Neuronal stem cell (in vitro differentiated cells): ENCODE results near the gene ATP11A.

Experiments
- DNase-seq: peaks from one replicate; pipeline ENCODE4 v3.0.0-alpha.2; 2013; ENCODE audit warnings: low spot score
- H2AFZ ChIP-seq: one replicate; pipeline ENCODE4 v1.6.1; 2013; ENCODE audit warnings: mild to moderate bottlenecking, low read length, inconsistent platforms
- H2AK5ac ChIP-seq: 2 replicates; pipeline ENCODE4 v1.6.1; 2013; ENCODE audit warnings: low read depth, mild to moderate bottlenecking, inconsistent platforms, low read length, moderate library complexity, mixed read lengths
- H2BK120ac ChIP-seq: 2 replicates; pipeline ENCODE4 v1.6.1; 2013; ENCODE audit warnings: low read depth, mild to moderate bottlenecking, inconsistent platforms, low read length, moderate library complexity, mixed read lengths
- H2BK12ac ChIP-seq: one replicate; pipeline ENCODE4 v1.6.1; 2013; ENCODE audit warnings: low read length, inconsistent platforms
- H2BK15ac ChIP-seq: 2 replicates; pipeline ENCODE4 v1.6.1; 2013; ENCODE audit warnings: mild to moderate bottlenecking, low read length, inconsistent platforms, mixed read lengths
- H2BK5ac ChIP-seq: one replicate; pipeline ENCODE4 v1.6.1; 2013; ENCODE audit warnings: inconsistent platforms, mild to moderate bottlenecking, low read length, moderate library complexity
- H3K14ac ChIP-seq: one replicate; pipeline ENCODE4 v1.6.1; 2013; ENCODE audit warnings: low read length, inconsistent platforms
- H3K18ac ChIP-seq: 2 replicates; pipeline ENCODE4 v1.6.1; 2013; ENCODE audit warnings: low read length, inconsistent platforms
- H3K23ac ChIP-seq: 2 replicates; pipeline ENCODE4 v1.6.1; 2013; ENCODE audit warnings: low read depth, mild to moderate bottlenecking, mixed read lengths, low read length, inconsistent platforms; ENCODE audit not compliant: poor library complexity
- H3K27ac ChIP-seq: replicated peaks from 3 replicates; pipeline ENCODE4 v1.5.1; 2013; ENCODE audit warnings: low read length, inconsistent platforms
- H3K27me3 ChIP-seq, 3 experiments: 2 replicates each; pipeline ENCODE4 v1.6.1; 2013; ENCODE audit warnings: low read length in 3 of 3, mild to moderate bottlenecking in 2 of 3, inconsistent platforms in 1 of 3, low read depth in 1 of 3, mixed read lengths in 1 of 3, moderate library complexity in 1 of 3; ENCODE audit not compliant: control insufficient read depth in 3 of 3, insufficient read depth in 3 of 3
- H3K36me3 ChIP-seq, 2 donors: replicated peaks in 1 of 2; 2 replicates each; pipeline ENCODE4 v1.6.1; 2013; ENCODE audit warnings: low read length in 2 of 2; ENCODE audit not compliant: control insufficient read depth in 2 of 2, insufficient read depth in 2 of 2
- H3K4ac ChIP-seq: 2 replicates; pipeline ENCODE4 v1.6.1; 2013; ENCODE audit warnings: inconsistent platforms, mild to moderate bottlenecking, low read length, moderate library complexity
- H3K4me1 ChIP-seq, 2 donors: 1 replicate in 1 of 2; 2 replicates in 1 of 2; pipeline ENCODE4 v1.6.1; 2013; ENCODE audit warnings: low read length in 2 of 2, low read depth in 1 of 2; ENCODE audit not compliant: control insufficient read depth in 2 of 2, insufficient read depth in 1 of 2
- H3K4me2 ChIP-seq: one replicate; pipeline ENCODE4 v1.6.1; 2013; ENCODE audit warnings: mild to moderate bottlenecking, low read length, inconsistent platforms; ENCODE audit not compliant: insufficient read depth, poor library complexity, severe bottlenecking
- H3K4me3 ChIP-seq, 2 donors: 2 replicates each; pipeline ENCODE4 v1.5.1; 2013; ENCODE audit warnings: low read length in 2 of 2, mild to moderate bottlenecking in 2 of 2, inconsistent platforms in 1 of 2, moderate library complexity in 1 of 2
- H3K79me1 ChIP-seq: one replicate; pipeline ENCODE4 v1.6.1; 2013; ENCODE audit warnings: low read depth, mild to moderate bottlenecking, inconsistent platforms, low read length, moderate library complexity
- H3K9ac ChIP-seq: one replicate; pipeline ENCODE4 v1.6.1; 2013; ENCODE audit warnings: mild to moderate bottlenecking, low read depth, low read length, inconsistent platforms; ENCODE audit not compliant: poor library complexity
- H3K9me3 ChIP-seq, 2 donors: replicated peaks in 1 of 2; 2 replicates each; pipeline versions ENCODE3 to v1.6.1; 2013; ENCODE audit warnings: low read length in 2 of 2, mild to moderate bottlenecking in 2 of 2, inconsistent platforms in 1 of 2, low read depth in 1 of 2, mixed read lengths in 1 of 2, moderate library complexity in 1 of 2; ENCODE audit not compliant: control insufficient read depth in 2 of 2, insufficient read depth in 1 of 2
- H4K8ac ChIP-seq: one replicate; pipeline ENCODE4 v1.6.1; 2013; ENCODE audit warnings: low read depth, mild to moderate bottlenecking, inconsistent platforms, low read length, moderate library complexity
- H4K91ac ChIP-seq: one replicate; pipeline ENCODE4 v1.6.1; 2013; ENCODE audit warnings: low read length, low read depth, mild to moderate bottlenecking, inconsistent platforms; ENCODE audit not compliant: poor library complexity
- WGBS, 2 donors: extraction: QIAGEN DNeasy Blood & Tissue Kit; methylation state at CpG; one replicate each; pipeline ENCODE4 v1.1.7; 2013; ENCODE audit warnings: missing lambda C conversion rate in 2 of 2, mixed read lengths in 1 of 2; ENCODE audit not compliant: insufficient read length in 2 of 2, insufficient replicate concordance in 1 of 2; ENCODE audit errors: extremely low coverage in 2 of 2; 5-methylcytosine and 5-hydroxymethylcytosine counted together

The ATP11A gene

DNA sequence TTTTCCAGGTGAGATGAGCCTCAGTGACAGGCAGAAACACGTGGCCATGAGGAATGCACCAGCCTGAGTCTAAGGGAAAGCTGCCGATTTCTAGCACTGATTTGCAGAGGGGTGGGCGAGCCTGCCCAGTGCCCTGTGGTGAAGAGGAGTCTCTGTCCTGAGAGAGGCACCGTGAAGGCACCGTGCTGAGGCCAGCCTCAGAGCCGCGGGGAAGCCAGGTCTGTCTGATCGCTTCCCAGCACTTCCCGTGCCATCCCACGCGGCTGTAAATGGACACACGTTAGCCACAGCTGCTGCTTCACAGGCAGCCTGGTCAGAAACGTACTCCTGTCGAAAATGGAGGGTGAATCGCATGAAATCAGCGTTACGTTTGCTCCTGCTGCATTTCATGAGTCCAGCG is 79.8 kb downstream of the ATP11A start:
- H2BK15ac ChIP-seq = no peak overlapping the region
- no peak overlapping the region for H3K4me2 ChIP-seq
- no peak overlapping the region for H3K4ac ChIP-seq
- H3K79me1 ChIP-seq = peaks cover 6% of the 10 kb centered on the region
- no peak overlapping the region for H3K14ac ChIP-seq
- peaks cover 0 to under 1% of the 10 kb centered on the region in 2 donors for H3K36me3 ChIP-seq
- no peak overlapping the region for H4K91ac ChIP-seq
- no peaks in the 10 kb centered on the region for H3K9me3 ChIP-seq
- peak overlapping the region; percentile 72 for H3K9ac ChIP-seq
- H2BK12ac ChIP-seq = peak overlapping the region; percentile 60
- H3K27me3 ChIP-seq = peaks cover 0 to 4% (median 0%) of the 10 kb centered on the region in 3 experiments
- H3K4me1 ChIP-seq = peaks cover 0 to 19% of the 10 kb centered on the region in 2 donors
- peak overlapping the region; percentile 65 for H2AK5ac ChIP-seq
- H4K8ac ChIP-seq = no peak overlapping the region
- no peak overlapping the region for H3K27ac ChIP-seq
- no peak overlapping the region for H2AFZ ChIP-seq
- peak overlapping the region; percentile 61 for H3K23ac ChIP-seq
- H2BK5ac ChIP-seq = peak overlapping the region; percentile 29
- H2BK120ac ChIP-seq = no peak overlapping the region
- no peak overlapping the region for H3K4me3 ChIP-seq
- no peak for DNase-seq
- no CpG with 5 or more reads among the region's 18 CpGs for WGBS, 2 donors
- H3K18ac ChIP-seq = peak overlapping the region; percentile 81

DNA sequence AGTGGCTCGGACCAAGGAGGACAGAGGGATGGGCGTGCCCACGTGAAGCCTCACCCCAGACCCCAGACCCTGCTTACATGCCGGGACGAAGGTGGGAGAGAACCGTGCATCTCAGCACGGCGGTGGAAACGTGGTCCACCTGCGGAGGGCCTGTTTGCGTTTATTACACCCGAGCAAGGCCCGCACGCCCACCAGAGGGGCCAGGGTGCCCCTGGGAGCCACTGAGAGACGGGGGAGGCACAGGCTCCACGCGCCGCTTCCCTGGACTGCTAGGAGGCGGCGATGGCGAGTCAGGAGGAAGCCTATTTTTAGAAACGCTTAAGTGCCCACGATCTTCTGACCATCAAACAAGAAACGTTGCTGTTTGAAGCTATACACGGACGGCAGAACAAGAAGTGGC is 80.7 kb downstream of the ATP11A start:
- Histone ChIP-seq H3K27me3 (peaks cover 0 to 4% (median 0%) of the 10 kb centered on the region in 3 experiments), H2BK15ac (no peak overlapping the region), H4K8ac (no peak overlapping the region), H3K14ac (peak overlapping the region; percentile 41), H4K91ac (no peak overlapping the region), H3K4ac (no peak overlapping the region), H3K9ac (peak overlapping the region; percentile 54), H3K27ac (no peak overlapping the region), H2AFZ (no peak overlapping the region), H3K79me1 (peaks cover 1% of the 10 kb centered on the region), H3K4me1 (peaks cover 0 to 24% of the 10 kb centered on the region in 2 donors), H2BK5ac (no peak overlapping the region), H3K18ac (peak overlapping the region; percentile 34), H3K36me3 (no peaks in the 10 kb centered on the region), H2BK12ac (no peak overlapping the region), H3K4me2 (no peak overlapping the region), H3K9me3 (no peaks in the 10 kb centered on the region), H2BK120ac (no peak overlapping the region), H3K4me3 (no peak overlapping the region), H3K23ac (peak overlapping the region; percentile 69), H2AK5ac (no peak overlapping the region)
- no CpG with 5 or more reads among the region's 26 CpGs for WGBS, 2 donors
- no peak for DNase-seq

DNA sequence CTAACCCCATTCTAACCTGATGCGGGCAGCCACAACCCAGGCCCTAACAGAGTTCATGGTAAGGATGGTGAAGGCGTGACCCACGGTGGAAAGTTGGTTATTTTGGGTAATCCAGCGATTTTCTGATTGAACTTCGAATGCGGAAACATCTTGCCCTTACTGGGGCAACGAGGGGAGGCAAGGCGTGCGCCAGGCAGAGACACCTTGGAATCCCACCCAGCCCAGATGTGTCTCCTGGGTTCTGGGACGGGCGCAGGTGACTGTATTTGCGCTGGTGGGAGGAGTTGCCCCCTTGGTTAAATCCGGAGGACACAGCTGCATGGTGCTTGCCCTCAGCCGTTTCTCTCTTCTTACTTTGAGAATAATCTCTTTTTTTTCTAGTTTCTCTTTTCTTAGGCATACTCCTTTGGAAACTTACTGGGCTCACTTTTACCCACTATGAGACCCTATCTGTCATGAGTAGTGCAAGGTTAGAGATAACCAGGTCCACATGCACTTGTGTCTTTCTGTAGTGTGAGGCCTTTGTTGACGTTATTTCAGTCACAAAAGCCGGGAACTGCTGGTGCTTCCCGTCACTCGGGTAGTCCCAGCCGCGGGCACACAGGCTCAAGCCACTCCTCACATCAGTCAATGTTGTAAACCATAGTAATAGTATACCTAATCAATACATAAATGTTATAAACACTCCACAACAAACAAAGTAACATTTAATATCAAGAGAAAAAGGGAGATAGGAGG is 81.5 kb downstream of the ATP11A start:
- peaks cover 0 to 4% (median 0%) of the 10 kb centered on the region in 3 experiments for H3K27me3 ChIP-seq
- H2BK5ac ChIP-seq = no peak overlapping the region
- H2AFZ ChIP-seq = no peak overlapping the region
- H4K8ac ChIP-seq = no peak overlapping the region
- H2BK120ac ChIP-seq = no peak overlapping the region
- no CpG with 5 or more reads among the region's 20 CpGs for WGBS, 2 donors
- no peak overlapping the region for H2BK12ac ChIP-seq
- H3K14ac ChIP-seq = no peak overlapping the region
- peaks cover 3% of the 10 kb centered on the region for H3K79me1 ChIP-seq
- peak overlapping the region; percentile 35 for H3K9ac ChIP-seq
- H3K4ac ChIP-seq = no peak overlapping the region
- H2BK15ac ChIP-seq = no peak overlapping the region
- no peak overlapping the region for H3K4me2 ChIP-seq
- no peak for DNase-seq
- H3K18ac ChIP-seq = no peak overlapping the region
- H3K27ac ChIP-seq = no peak overlapping the region
- no peak overlapping the region for H3K23ac ChIP-seq
- no peak overlapping the region for H4K91ac ChIP-seq
- H3K9me3 ChIP-seq = no peaks in the 10 kb centered on the region
- no peaks in the 10 kb centered on the region for H3K36me3 ChIP-seq
- H3K4me1 ChIP-seq = peaks cover 0 to 27% of the 10 kb centered on the region in 2 donors
- no peak overlapping the region for H3K4me3 ChIP-seq
- H2AK5ac ChIP-seq = no peak overlapping the region

- H2BK12ac ChIP-seq = no peak overlapping the region
- peaks cover 6% of the 10 kb centered on the region for H3K79me1 ChIP-seq
- no peak for DNase-seq
- H3K14ac ChIP-seq = no peak overlapping the region
- H3K23ac ChIP-seq = no peak overlapping the region
- no peak overlapping the region for H3K4me3 ChIP-seq
- no peak overlapping the region for H3K4ac ChIP-seq
- no peak overlapping the region for H2BK15ac ChIP-seq
- WGBS, 2 donors = no CpG with 5 or more reads among the region's 18 CpGs
- H3K27ac ChIP-seq = no peak overlapping the region
- H3K27me3 ChIP-seq = peaks cover 0 to 4% (median 0%) of the 10 kb centered on the region in 3 experiments
- H2AFZ ChIP-seq = no peak overlapping the region
- H4K91ac ChIP-seq = no peak overlapping the region
- peaks cover 0 to 28% of the 10 kb centered on the region in 2 donors for H3K4me1 ChIP-seq
- no peak overlapping the region for H3K18ac ChIP-seq
- H3K9me3 ChIP-seq = no peaks in the 10 kb centered on the region
- no peaks in the 10 kb centered on the region for H3K36me3 ChIP-seq
- no peak overlapping the region for H2BK5ac ChIP-seq
- H2BK120ac ChIP-seq = no peak overlapping the region
- no peak overlapping the region for H2AK5ac ChIP-seq
- no peak overlapping the region for H4K8ac ChIP-seq
- H3K4me2 ChIP-seq = no peak overlapping the region
- H3K9ac ChIP-seq = no peak overlapping the region
Observed at GRCh38 chr13:112771877-112772538, 82.2 kb downstream of the ATP11A start.
